GM10266 (cell line): Measurements from ENCODE around the gene DUS4L.

Experiments
- DNase-seq: peaks from one replicate; pipeline ENCODE4 v3.0.0; 2012; ENCODE audit errors: extremely low spot score
- TF ChIP-seq, protein P1 (sequence below): IDR thresholded peaks from 2 replicates; pipeline ENCODE4 v1.5.1; 2012; ENCODE audit warnings: mild to moderate bottlenecking, low read depth; ENCODE audit not compliant: control insufficient read depth, insufficient read depth; ENCODE audit errors: missing control alignments

Gene DUS4L

DNA sequence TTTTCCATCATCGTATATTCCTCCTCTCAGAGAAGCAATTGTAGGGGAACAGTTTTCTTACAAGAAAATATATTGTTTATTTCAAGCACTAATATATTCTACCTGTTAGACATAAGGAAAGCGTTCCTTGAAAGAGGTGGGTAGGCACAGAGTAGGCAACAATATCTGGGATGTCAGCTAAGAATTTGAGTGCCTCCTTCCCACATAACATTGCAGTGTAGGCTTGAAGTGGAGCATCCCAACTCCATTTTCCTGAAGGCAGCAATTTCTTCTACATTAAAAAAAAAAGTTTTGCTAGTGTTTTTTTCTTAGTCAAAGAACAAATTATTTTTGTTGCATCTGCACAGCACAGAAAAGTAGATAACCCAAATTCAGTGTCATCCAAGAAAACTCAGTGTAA is 37.0 kb downstream of the DUS4L start:
- TF ChIP-seq, protein P1, sequence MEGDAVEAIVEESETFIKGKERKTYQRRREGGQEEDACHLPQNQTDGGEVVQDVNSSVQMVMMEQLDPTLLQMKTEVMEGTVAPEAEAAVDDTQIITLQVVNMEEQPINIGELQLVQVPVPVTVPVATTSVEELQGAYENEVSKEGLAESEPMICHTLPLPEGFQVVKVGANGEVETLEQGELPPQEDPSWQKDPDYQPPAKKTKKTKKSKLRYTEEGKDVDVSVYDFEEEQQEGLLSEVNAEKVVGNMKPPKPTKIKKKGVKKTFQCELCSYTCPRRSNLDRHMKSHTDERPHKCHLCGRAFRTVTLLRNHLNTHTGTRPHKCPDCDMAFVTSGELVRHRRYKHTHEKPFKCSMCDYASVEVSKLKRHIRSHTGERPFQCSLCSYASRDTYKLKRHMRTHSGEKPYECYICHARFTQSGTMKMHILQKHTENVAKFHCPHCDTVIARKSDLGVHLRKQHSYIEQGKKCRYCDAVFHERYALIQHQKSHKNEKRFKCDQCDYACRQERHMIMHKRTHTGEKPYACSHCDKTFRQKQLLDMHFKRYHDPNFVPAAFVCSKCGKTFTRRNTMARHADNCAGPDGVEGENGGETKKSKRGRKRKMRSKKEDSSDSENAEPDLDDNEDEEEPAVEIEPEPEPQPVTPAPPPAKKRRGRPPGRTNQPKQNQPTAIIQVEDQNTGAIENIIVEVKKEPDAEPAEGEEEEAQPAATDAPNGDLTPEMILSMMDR = no peak
- DNase-seq = no peak

DNA sequence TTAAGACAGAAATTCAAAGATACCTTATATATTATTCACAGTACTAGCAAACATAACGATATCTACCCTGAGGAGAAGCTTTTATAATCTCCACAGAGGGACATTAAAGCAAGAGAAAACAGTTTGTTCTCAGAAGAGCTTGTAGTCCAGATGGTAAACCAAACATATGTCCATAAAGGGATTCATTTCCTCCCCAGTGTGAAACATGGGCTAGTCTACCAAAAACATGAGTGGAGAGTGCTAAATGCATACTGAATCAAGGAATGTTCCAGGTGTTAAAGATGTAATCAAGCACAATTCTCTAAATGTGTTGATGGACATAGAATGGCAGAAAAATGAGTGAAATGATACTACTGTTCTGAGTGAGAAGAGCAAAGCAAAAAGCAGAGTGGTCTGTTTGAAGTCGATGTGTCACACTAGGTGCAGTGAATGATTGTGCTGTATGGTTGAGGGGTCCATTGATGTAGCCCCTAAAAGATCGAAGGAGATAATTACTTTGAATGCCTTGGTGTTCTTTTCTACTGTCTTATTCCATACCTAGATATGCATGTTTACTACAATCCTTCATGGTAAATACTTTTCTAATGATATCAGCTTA is 41.5 kb downstream of the DUS4L start:
- TF ChIP-seq, protein P1 = no peak

DNA sequence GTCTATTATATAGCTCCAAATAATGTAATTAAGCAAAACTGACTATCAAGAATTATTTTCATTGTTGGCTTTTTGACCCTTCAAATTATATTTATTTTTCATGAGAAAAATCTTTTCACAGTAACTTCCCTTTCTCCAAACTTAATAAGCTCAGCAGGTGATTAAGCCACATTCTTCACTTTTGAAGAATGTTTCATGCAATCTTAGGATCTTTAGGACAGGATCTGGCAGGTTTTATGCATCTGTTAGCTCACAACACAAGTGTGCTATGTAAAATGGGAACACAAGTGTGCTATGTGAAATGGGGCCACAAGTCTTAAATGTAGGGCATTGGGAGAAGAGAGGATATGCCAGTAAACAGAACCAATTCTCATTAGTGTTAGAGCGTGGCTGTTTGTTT is 42.5 kb downstream of the DUS4L start:
- no peak for DNase-seq
- TF ChIP-seq, protein P1 = no peak

More for the DNA sequence above, 41.5 kb downstream of the DUS4L start:
- DNase-seq = no peak

DNA sequence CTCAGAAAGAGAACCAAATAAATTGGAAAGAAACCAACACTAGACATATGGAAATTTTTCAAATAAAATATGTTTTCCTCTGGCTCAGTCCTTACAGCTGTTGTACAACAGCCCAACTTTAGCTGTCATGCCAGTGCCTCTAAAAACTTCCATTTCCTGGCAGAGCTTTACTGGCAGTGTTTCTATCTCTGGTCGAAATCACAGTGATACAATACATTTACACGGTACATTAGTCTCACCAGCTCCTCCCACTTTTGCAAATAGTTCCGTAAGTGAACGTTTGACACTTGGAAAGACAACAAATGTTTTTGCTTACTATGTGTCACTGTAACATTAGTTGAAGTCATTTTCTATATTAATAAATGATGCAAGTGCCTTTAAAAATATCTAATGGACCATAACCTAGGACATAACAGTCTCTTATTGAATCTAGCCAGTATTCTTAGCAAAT is 46.1 kb downstream of the DUS4L start:
- TF ChIP-seq, protein P1 = no peak
- DNase-seq = no peak

DNA sequence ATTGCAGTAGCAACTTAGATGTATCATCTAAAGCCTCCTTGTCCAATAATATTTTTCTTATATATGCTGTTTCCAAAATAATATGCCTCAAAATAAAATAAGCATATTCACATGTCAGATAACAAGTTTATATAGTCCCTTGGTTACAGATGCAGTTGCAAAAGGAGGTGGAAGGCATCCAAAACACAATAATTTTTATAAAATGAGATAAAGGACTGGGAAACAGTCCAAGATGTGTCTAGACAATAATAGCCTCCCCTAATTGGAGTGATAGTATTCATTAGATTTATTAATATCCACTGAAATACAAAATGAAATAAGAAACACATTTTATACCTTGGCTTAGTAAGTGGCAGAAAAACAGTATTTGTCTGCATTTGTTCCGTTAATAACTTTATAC is 46.6 kb downstream of the DUS4L start:
- no peak for DNase-seq
- TF ChIP-seq, protein P1 = no peak

DNA sequence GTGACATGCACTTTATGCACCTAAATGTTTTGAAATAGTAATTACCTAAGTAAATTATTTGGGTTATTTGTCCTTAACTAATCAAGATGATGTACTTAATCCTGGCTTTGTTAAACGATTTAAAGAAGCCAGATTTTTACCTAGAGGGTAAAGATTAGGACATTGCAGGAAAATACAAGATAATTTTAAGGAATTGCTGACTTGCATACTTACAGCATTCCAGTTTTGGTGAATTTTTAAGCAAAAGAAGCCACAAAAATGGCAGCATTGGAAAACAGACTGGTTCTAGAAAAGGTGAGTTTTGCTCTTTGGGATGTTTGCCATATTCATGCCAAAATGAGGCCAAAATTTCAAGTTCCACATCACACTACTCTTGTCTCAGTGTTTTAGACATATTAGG is 49.7 kb downstream of the DUS4L start:
- no peak for DNase-seq
- TF ChIP-seq, protein P1 = no peak

DNA sequence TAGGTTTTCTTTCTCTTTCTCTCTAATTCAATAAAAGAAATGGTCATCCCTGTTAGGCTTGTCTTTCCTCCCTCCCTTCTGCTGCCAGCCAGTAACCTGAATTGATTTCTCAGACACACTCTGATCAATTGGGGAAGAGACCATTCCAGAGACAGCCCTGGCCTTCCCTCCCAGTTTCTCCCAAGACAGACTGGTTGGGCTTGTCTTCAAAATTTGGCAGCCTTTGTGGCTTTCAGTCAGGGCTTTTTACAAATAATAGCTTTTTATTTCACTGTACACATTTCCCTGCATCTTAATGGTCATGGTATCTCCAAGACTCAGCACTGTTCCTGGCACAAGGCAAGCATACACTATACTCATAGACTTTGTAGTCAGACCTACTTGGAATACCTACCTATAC is 50.2 kb downstream of the DUS4L start:
- no peak for DNase-seq
- TF ChIP-seq, protein P1 = no peak
